Fibroblast of lung (primary cell): ENCODE measurements around the gene CLEC19A. TPM values are rescaled to one million over a fixed set of nuclear protein-coding genes. Genes with fewer than 3 reads are reported as not detected.

Source experiments
- DNase-seq, 2 donors: peaks; one replicate each; pipeline versions ENCODE4 v3.0.0 to v3.0.0-alpha.2; 2010; ENCODE audit warnings: low read depth in 2 of 2
- H2AFZ ChIP-seq: 2 replicates; pipeline ENCODE4 v1.5.1; 2012; ENCODE audit warnings: low read length, control low read depth, inconsistent platforms
- H3K27ac ChIP-seq: 2 replicates; pipeline ENCODE4 v1.5.1; 2011; ENCODE audit warnings: low read length, control low read depth; ENCODE audit not compliant: insufficient read depth
- H3K27me3 ChIP-seq: 2 replicates; pipeline ENCODE4 v1.5.1; 2011; ENCODE audit warnings: mild to moderate bottlenecking, low read length; ENCODE audit not compliant: control insufficient read depth, insufficient read depth
- H3K36me3 ChIP-seq: 2 replicates; pipeline ENCODE4 v1.5.1; 2011; ENCODE audit warnings: low read length; ENCODE audit not compliant: control insufficient read depth, insufficient read depth
- H3K4me1 ChIP-seq: 2 replicates; pipeline ENCODE4 v1.5.1; 2011; ENCODE audit warnings: low read length; ENCODE audit not compliant: control insufficient read depth, insufficient read depth; ENCODE audit errors: extremely low read depth
- H3K4me2 ChIP-seq: 2 replicates; pipeline ENCODE4 v1.5.1; 2011; ENCODE audit warnings: low read length, control low read depth; ENCODE audit not compliant: insufficient read depth; ENCODE audit errors: extremely low read depth
- H3K4me3 ChIP-seq, 4 experiments: fragments of 200-600 bp in 1 of 4; sonication (generic) in 1 of 4; replicated peaks in 1 of 4; 2 replicates each; pipeline ENCODE4 v1.5.1; 2011 to 2016; ENCODE audit warnings: low read length in 4 of 4, low read depth in 3 of 4, mild to moderate bottlenecking in 3 of 4, control low read depth in 2 of 4, inconsistent platforms in 1 of 4, mixed read lengths in 1 of 4; ENCODE audit not compliant: insufficient read depth in 1 of 4; ENCODE audit errors: control extremely low read depth in 1 of 4
- H3K79me2 ChIP-seq: 2 replicates; pipeline ENCODE4 v1.5.1; 2012; ENCODE audit warnings: mild to moderate bottlenecking, low read length, inconsistent platforms; ENCODE audit not compliant: control insufficient read depth, insufficient read depth
- H3K9ac ChIP-seq: 2 replicates; pipeline ENCODE4 v1.5.1; 2011; ENCODE audit warnings: mild to moderate bottlenecking, low read length, control low read depth; ENCODE audit not compliant: insufficient read depth
- H3K9me3 ChIP-seq: 2 replicates; pipeline ENCODE4 v1.5.1; 2012; ENCODE audit warnings: low read depth, low read length; ENCODE audit not compliant: control insufficient read depth, insufficient read depth
- H4K20me1 ChIP-seq: 2 replicates; pipeline ENCODE4 v1.5.1; 2011; ENCODE audit warnings: low read length; ENCODE audit not compliant: control insufficient read depth, insufficient read depth; ENCODE audit errors: extremely low read depth
- EZH2 ChIP-seq: IDR thresholded peaks from 2 replicates; pipeline ENCODE4 v1.5.1; 2012; ENCODE audit warnings: low read length, control low read depth, mild to moderate bottlenecking; ENCODE audit errors: missing control alignments
- polyA plus RNA-seq, 2 donors: library from polyadenylated mRNA; depleted of rRNA in 1 of 2; stranded (reverse) in 1 of 2; unstranded in 1 of 2; fragments of >200 nt; gene quantifications; 2 replicates each; pipeline ENCODE4 v1.2.1, GENCODE V29; 2011 to 2012; ENCODE audit warnings: missing spikeins in 1 of 2
- total RNA-seq: library from RNA; depleted of rRNA; stranded (reverse); fragments of >200 nt; gene quantifications from 2 replicates; pipeline ENCODE4 v1.2.1, GENCODE V29; 2014
- TF ChIP-seq, protein P1 (sequence below), 2 donors: IDR thresholded peaks in 1 of 2; conservative IDR thresholded peaks in 1 of 2; 1 replicate in 1 of 2; 2 replicates in 1 of 2; pipeline ENCODE4 v1.5.1; 2011 to 2012; ENCODE audit warnings: low read length in 2 of 2, control low read depth in 1 of 2, inconsistent platforms in 1 of 2, low read depth in 1 of 2, mild to moderate bottlenecking in 1 of 2

The CLEC19A gene
- total and polyA plus RNA-seq, 2 donors (not counting 1 experiment from before 2014, with no cell fraction given) = not detected

DNA sequence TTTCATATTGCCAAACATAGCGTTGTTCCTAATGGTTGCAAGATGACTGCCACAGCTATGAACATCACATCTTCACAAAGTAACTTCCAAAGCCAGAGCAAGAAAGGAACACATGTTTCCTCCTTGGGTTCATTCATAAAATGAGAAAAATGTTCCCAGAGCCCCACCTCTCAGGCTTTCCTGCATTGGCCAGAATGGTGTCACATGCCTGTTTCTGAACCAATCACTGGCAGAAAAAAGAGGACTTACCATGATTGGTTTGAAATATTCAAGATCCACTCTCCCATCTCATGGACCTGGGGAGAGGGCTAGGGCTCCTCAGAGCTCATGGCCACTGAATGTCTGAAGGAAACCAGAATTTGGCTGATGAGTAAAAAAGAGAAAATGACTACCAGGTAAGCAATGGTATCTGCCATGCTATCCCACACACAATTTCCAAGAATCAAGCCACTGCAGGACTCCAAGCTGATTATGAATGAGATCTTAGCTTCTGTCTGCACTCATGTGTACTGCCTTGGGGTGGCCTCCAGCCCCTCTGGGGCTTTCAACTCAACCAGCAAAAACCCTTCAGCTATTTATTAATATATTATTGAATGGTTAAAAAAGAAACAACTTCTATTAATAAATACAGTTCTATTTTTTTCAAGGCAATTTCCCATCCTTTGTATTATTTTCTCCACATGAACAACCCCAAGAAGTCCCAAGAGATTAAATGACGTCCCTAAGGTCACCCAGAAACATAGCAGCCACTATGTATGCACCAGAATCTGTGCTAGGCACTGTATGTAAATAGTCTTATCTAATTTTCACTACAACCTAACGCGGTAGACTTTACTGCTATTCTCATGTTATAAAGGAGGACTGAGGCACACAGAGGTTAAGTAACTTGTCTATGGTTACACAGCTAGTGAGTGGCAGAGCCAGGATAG is 70.8 kb downstream of the CLEC19A start:
- no peaks in the 10 kb centered on the region for H4K20me1 ChIP-seq
- H3K79me2 ChIP-seq = no peaks in the 10 kb centered on the region
- no peak overlapping the region for H3K4me2 ChIP-seq
- H3K27ac ChIP-seq = no peak overlapping the region
- H2AFZ ChIP-seq = no peak overlapping the region
- H3K36me3 ChIP-seq = no peaks in the 10 kb centered on the region
- no peak overlapping the region for H3K9ac ChIP-seq
- TF ChIP-seq, protein P1, sequence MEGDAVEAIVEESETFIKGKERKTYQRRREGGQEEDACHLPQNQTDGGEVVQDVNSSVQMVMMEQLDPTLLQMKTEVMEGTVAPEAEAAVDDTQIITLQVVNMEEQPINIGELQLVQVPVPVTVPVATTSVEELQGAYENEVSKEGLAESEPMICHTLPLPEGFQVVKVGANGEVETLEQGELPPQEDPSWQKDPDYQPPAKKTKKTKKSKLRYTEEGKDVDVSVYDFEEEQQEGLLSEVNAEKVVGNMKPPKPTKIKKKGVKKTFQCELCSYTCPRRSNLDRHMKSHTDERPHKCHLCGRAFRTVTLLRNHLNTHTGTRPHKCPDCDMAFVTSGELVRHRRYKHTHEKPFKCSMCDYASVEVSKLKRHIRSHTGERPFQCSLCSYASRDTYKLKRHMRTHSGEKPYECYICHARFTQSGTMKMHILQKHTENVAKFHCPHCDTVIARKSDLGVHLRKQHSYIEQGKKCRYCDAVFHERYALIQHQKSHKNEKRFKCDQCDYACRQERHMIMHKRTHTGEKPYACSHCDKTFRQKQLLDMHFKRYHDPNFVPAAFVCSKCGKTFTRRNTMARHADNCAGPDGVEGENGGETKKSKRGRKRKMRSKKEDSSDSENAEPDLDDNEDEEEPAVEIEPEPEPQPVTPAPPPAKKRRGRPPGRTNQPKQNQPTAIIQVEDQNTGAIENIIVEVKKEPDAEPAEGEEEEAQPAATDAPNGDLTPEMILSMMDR (conservative IDR thresholded peaks at IDR 0.05 in 1 of 2, IDR thresholded peaks at IDR 0.05 in 1 of 2; ENCODE audit: low read depth in 1 of 2, low read length in 2 of 2) = no peak
- TF ChIP-seq EZH2 = no peak
- H3K4me1 ChIP-seq = no peaks in the 10 kb centered on the region
- H3K4me3 ChIP-seq = no peak overlapping the region
- no peaks in the 10 kb centered on the region for H3K27me3 ChIP-seq
- no peaks in the 10 kb centered on the region for H3K9me3 ChIP-seq
- no peak for DNase-seq

DNA sequence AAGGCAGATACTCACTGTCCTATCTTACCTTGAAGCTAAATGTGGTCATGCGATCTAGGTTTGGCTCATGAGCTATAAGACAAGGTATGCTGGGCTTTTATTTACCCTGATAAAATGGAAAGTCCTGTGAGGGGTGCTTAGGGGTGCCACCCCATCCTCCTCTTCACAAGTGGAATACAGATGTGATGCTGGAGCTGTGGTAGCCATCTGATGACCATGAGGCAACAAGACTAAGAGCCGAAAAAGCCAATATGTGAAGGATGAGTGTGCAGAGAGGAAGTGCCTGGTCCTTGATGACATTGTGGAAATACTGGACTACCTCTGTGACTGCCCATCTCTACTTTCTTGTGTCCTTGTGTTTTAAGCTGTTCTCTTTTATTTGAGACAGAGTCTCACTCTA is 74.0 kb downstream of the CLEC19A start:
- Histone ChIP-seq H3K9me3 (no peaks in the 10 kb centered on the region), H4K20me1 (no peaks in the 10 kb centered on the region), H3K79me2 (no peaks in the 10 kb centered on the region), H2AFZ (no peak overlapping the region), H3K36me3 (no peaks in the 10 kb centered on the region), H3K27ac (no peak overlapping the region), H3K4me3 (no peak overlapping the region), H3K4me1 (no peaks in the 10 kb centered on the region), H3K9ac (no peak overlapping the region), H3K27me3 (no peaks in the 10 kb centered on the region), H3K4me2 (no peak overlapping the region)
- TF ChIP-seq, protein P1 (conservative IDR thresholded peaks at IDR 0.05 in 1 of 2, IDR thresholded peaks at IDR 0.05 in 1 of 2; ENCODE audit: low read depth in 1 of 2, low read length in 2 of 2) = no peak
- TF ChIP-seq EZH2 = no peak
- DNase-seq = no peak

Other genes starting within 250 kb of the CLEC19A start
- 19.8 and 20.5 TPM in 2 replicates for gene COQ7, start 218.1 kb upstream of the CLEC19A start, total RNA-seq
- gene COQ7, start 218.1 kb upstream of the CLEC19A start, polyA plus RNA-seq = 12.4 and 14.0 TPM in 2 replicates
- gene ITPRIPL2, start 171.8 kb upstream of the CLEC19A start, total RNA-seq = 41.3 and 42.1 TPM in 2 replicates
- 19.8 and 23.1 TPM in 2 replicates for gene ITPRIPL2, start 171.8 kb upstream of the CLEC19A start, polyA plus RNA-seq
- 0.26 and 0.33 TPM in 2 replicates for gene SYT17, start 117.5 kb upstream of the CLEC19A start, total RNA-seq
- gene SYT17, start 117.5 kb upstream of the CLEC19A start, polyA plus RNA-seq = 0.15 TPM in 1 of 2 replicates, not detected in the other
- gene TMC5, start 132.2 kb downstream of the CLEC19A start, total RNA-seq = not detected in 2 replicates
- not detected in 2 replicates for gene TMC5, start 132.2 kb downstream of the CLEC19A start, polyA plus RNA-seq
- 52.1 and 74.3 TPM in 2 replicates for gene GDE1, start 236.4 kb downstream of the CLEC19A start, total RNA-seq
- gene GDE1, start 236.4 kb downstream of the CLEC19A start, polyA plus RNA-seq = 68.8 and 91.3 TPM in 2 replicates
- gene CCP110, start 238.2 kb downstream of the CLEC19A start, total RNA-seq = 14.0 and 14.1 TPM in 2 replicates
- 8.8 and 9.4 TPM in 2 replicates for gene CCP110, start 238.2 kb downstream of the CLEC19A start, polyA plus RNA-seq